NT2/D1 (cell line): ENCODE measurements around the gene TMPRSS9.

Experiments
- DNase-seq: peaks from one replicate; pipeline ENCODE4 v3.0.0-alpha.2; 2011; ENCODE audit warnings: low read depth, low spot score
- H3K27me3 ChIP-seq: 2 replicates; pipeline ENCODE4 v1.6.0; 2011; ENCODE audit warnings: mild to moderate bottlenecking; ENCODE audit not compliant: insufficient read length, insufficient read depth
- H3K36me3 ChIP-seq: 2 replicates; pipeline ENCODE4 v1.6.1; 2011; ENCODE audit warnings: mild to moderate bottlenecking, low read length, mixed read lengths; ENCODE audit not compliant: insufficient read depth, insufficient read length
- H3K4me1 ChIP-seq: 2 replicates; pipeline ENCODE4 v1.5.1; 2011; ENCODE audit not compliant: insufficient read depth, insufficient read length
- H3K4me3 ChIP-seq: 2 replicates; pipeline ENCODE4 v1.5.1; 2011; ENCODE audit warnings: low read depth; ENCODE audit not compliant: insufficient read length
- H3K9ac ChIP-seq: 2 replicates; pipeline ENCODE4 v1.6.0; 2011; ENCODE audit warnings: low read depth; ENCODE audit not compliant: insufficient read length
- H3K9me3 ChIP-seq: 2 replicates; pipeline ENCODE4 v1.5.1; 2011; ENCODE audit warnings: mild to moderate bottlenecking, low read length; ENCODE audit not compliant: insufficient read depth
- SUZ12 ChIP-seq: IDR thresholded peaks from 2 replicates; pipeline ENCODE4 v1.6.1; 2011; ENCODE audit not compliant: insufficient read length, insufficient read depth; ENCODE audit errors: extremely low read depth
- YY1 ChIP-seq: IDR thresholded peaks from 2 replicates; pipeline ENCODE4 v1.6.1; 2011; ENCODE audit not compliant: insufficient read length, insufficient read depth
- ZNF274 ChIP-seq: IDR thresholded peaks from 2 replicates; pipeline ENCODE4 v1.6.1; 2011; ENCODE audit warnings: mild to moderate bottlenecking, low read depth, low read length

TMPRSS9 gene

GRCh38 chr19:2371656-2372055 lies 11.6 kb downstream of the TMPRSS9 start:
- Histone ChIP-seq H3K9ac (no peak overlapping the region), H3K4me3 (no peak overlapping the region), H3K36me3 (no peaks in the 10 kb centered on the region), H3K9me3 (peaks cover 12% of the 10 kb centered on the region; the same call in 1 of the 2 replicates), H3K27me3 (no peaks in the 10 kb centered on the region), H3K4me1 (peaks cover 3% of the 10 kb centered on the region)
- TF ChIP-seq ZNF274 (no peak), SUZ12 (no peak), YY1 (no peak)
- no peak for DNase-seq

GRCh38 chr19:2372076-2372612 lies 12.1 kb downstream of the TMPRSS9 start:
- H3K4me3 ChIP-seq, result no peak overlapping the region
- H3K27me3 ChIP-seq, result no peaks in the 10 kb centered on the region
- peaks cover 3% of the 10 kb centered on the region for H3K4me1 ChIP-seq
- no peaks in the 10 kb centered on the region for H3K36me3 ChIP-seq
- DNase-seq, result no peak
- H3K9me3 ChIP-seq, result peaks cover 12% of the 10 kb centered on the region; the same call in 1 of the 2 replicates
- H3K9ac ChIP-seq, result no peak overlapping the region
- TF ChIP-seq SUZ12, result no peak
- no peak for TF ChIP-seq ZNF274
- TF ChIP-seq YY1, result no peak

- TF ChIP-seq ZNF274, result no peak
- no peak for TF ChIP-seq YY1
- no peak for TF ChIP-seq SUZ12
- no peak for DNase-seq
- H3K27me3 ChIP-seq, result no peaks in the 10 kb centered on the region
- no peak overlapping the region for H3K4me3 ChIP-seq
- peaks cover 15% of the 10 kb centered on the region; the same call in 1 of the 2 replicates for H3K9me3 ChIP-seq
- H3K4me1 ChIP-seq, result peaks cover 3% of the 10 kb centered on the region
- no peaks in the 10 kb centered on the region for H3K36me3 ChIP-seq
- no peak overlapping the region for H3K9ac ChIP-seq
Measured at GRCh38 chr19:2374808-2375207, 14.7 kb downstream of the TMPRSS9 start.

- DNase-seq, result no peak
- Histone ChIP-seq H3K4me3 (no peak overlapping the region), H3K9me3 (peaks cover 15% of the 10 kb centered on the region; the same call in 1 of the 2 replicates), H3K4me1 (peaks cover 3% of the 10 kb centered on the region), H3K36me3 (no peaks in the 10 kb centered on the region), H3K9ac (no peak overlapping the region), H3K27me3 (no peaks in the 10 kb centered on the region)
- TF ChIP-seq SUZ12 (no peak), ZNF274 (no peak), YY1 (no peak)
Measured at GRCh38 chr19:2375353-2376121, 15.5 kb downstream of the TMPRSS9 start.

GRCh38 chr19:2376784-2377519 lies 16.9 kb downstream of the TMPRSS9 start:
- TF ChIP-seq SUZ12 (no peak), ZNF274 (no peak), YY1 (no peak)
- H3K4me1 ChIP-seq, result peaks cover 3% of the 10 kb centered on the region
- H3K9ac ChIP-seq, result peak overlapping the region; percentile 17
- no peaks in the 10 kb centered on the region for H3K36me3 ChIP-seq
- H3K4me3 ChIP-seq, result no peak overlapping the region
- no peak for DNase-seq
- no peaks in the 10 kb centered on the region for H3K27me3 ChIP-seq
- peaks cover 18% of the 10 kb centered on the region; the same call in 1 of the 2 replicates for H3K9me3 ChIP-seq

GRCh38 chr19:2380567-2380966 lies 20.5 kb downstream of the TMPRSS9 start:
- H3K27me3 ChIP-seq, result no peaks in the 10 kb centered on the region
- no peak overlapping the region for H3K4me3 ChIP-seq
- H3K4me1 ChIP-seq, result peaks cover 4% of the 10 kb centered on the region
- H3K9me3 ChIP-seq, result peaks cover 15% of the 10 kb centered on the region; the same call in 1 of the 2 replicates
- H3K36me3 ChIP-seq, result no peaks in the 10 kb centered on the region
- no peak overlapping the region for H3K9ac ChIP-seq
- TF ChIP-seq SUZ12 (no peak), YY1 (no peak), ZNF274 (no peak)
- no peak for DNase-seq

GRCh38 chr19:2381148-2381820 lies 21.2 kb downstream of the TMPRSS9 start:
- Histone ChIP-seq H3K9me3 (peaks cover 14% of the 10 kb centered on the region; the same call in 1 of the 2 replicates), H3K9ac (no peak overlapping the region), H3K4me3 (no peak overlapping the region), H3K4me1 (peaks cover 2% of the 10 kb centered on the region), H3K36me3 (no peaks in the 10 kb centered on the region), H3K27me3 (no peaks in the 10 kb centered on the region)
- no peak for DNase-seq
- TF ChIP-seq YY1 (no peak), SUZ12 (no peak), ZNF274 (no peak)
